GM12878 (cell line): ENCODE data around the gene SPHK2. TPM values are rescaled to one million over a fixed set of nuclear protein-coding genes. Genes with fewer than 3 reads are reported as not detected.

ENCODE experiments used
- BMI1 ChIP-seq: fragments of 450-650 bp; IDR thresholded peaks from 2 replicates; pipeline ENCODE4 v1.6.1; 2016; ENCODE audit warnings: mild to moderate bottlenecking, moderate library complexity, borderline replicate concordance
- CREB1 ChIP-seq: IDR thresholded peaks from 2 replicates; pipeline ENCODE4 v1.6.1; 2012; ENCODE audit warnings: low read depth, mild to moderate bottlenecking, inconsistent platforms
- CREM ChIP-seq: IDR thresholded peaks from 2 replicates; pipeline ENCODE4 v1.6.1; 2014; ENCODE audit warnings: antibody characterized with exemption, low read depth
- DPF2 ChIP-seq: fragments of 450-650 bp; IDR thresholded peaks from 2 replicates; pipeline ENCODE4 v1.6.1; 2017; ENCODE audit warnings: mild to moderate bottlenecking
- GABPA ChIP-seq: IDR thresholded peaks from 2 replicates; pipeline ENCODE4 v1.6.1; 2014; ENCODE audit warnings: antibody characterized with exemption, low read depth, mild to moderate bottlenecking, inconsistent platforms
- HCFC1 ChIP-seq: fragments of 150-350 bp; IDR thresholded peaks from 2 replicates; pipeline ENCODE4 v1.6.1; 2014; ENCODE audit warnings: low read length
- HDAC6 ChIP-seq: fragments of 200-600 bp; sonication (generic); IDR thresholded peaks from one replicate; pipeline ENCODE4 v1.8.0; 2017; ENCODE audit warnings: antibody characterized with exemption; ENCODE audit not compliant: unreplicated experiment
- KAT2A ChIP-seq: conservative IDR thresholded peaks from 2 replicates; pipeline ENCODE4 v1.6.1; 2011; ENCODE audit warnings: low read depth, low read length; ENCODE audit not compliant: control insufficient read depth
- LARP7 ChIP-seq: fragments of 450-650 bp; IDR thresholded peaks from 2 replicates; pipeline ENCODE4 v1.6.1; 2017; ENCODE audit warnings: mild to moderate bottlenecking
- MYB ChIP-seq: fragments of 150-350 bp; IDR thresholded peaks from 2 replicates; pipeline ENCODE4 v1.6.1; 2014; ENCODE audit warnings: mild to moderate bottlenecking, low read depth, low read length, borderline replicate concordance
- NBN ChIP-seq: fragments of 450-650 bp; IDR thresholded peaks from 2 replicates; pipeline ENCODE4 v1.6.1; 2016
- NFIC ChIP-seq: IDR thresholded peaks from 2 replicates; pipeline ENCODE4 v1.6.1; 2012; ENCODE audit warnings: low read depth, mild to moderate bottlenecking, inconsistent platforms, low read length, moderate library complexity
- NR2C1 ChIP-seq: fragments of 450-650 bp; IDR thresholded peaks from 2 replicates; pipeline ENCODE4 v1.6.1; 2017; ENCODE audit warnings: antibody characterized with exemption, mild to moderate bottlenecking, moderate library complexity
- NRF1 ChIP-seq: conservative IDR thresholded peaks from 2 replicates; pipeline ENCODE4 v1.6.1; 2011; ENCODE audit warnings: mild to moderate bottlenecking, low read depth, low read length, improper control_type of control experiment
- RAD21 ChIP-seq: IDR thresholded peaks from 2 replicates; pipeline ENCODE4 v1.6.1; 2011; ENCODE audit warnings: mild to moderate bottlenecking, low read depth, low read length, moderate library complexity; ENCODE audit not compliant: insufficient read depth
- RFX5 ChIP-seq: IDR thresholded peaks from 2 replicates; pipeline ENCODE4 v1.6.1; 2011; ENCODE audit warnings: low read depth, low read length, improper control_type of control experiment
- SMARCA5 ChIP-seq: fragments of 450-650 bp; IDR thresholded peaks from 2 replicates; pipeline ENCODE4 v1.6.1; 2017; ENCODE audit warnings: mild to moderate bottlenecking
- SP1 ChIP-seq: IDR thresholded peaks from one replicate; pipeline ENCODE4 v1.6.1; 2011; ENCODE audit warnings: low read depth, low read length
- TAF1 ChIP-seq: IDR thresholded peaks from 2 replicates; pipeline ENCODE4 v1.6.1; 2011; ENCODE audit warnings: mild to moderate bottlenecking, low read depth, low read length, borderline replicate concordance
- TCF12 ChIP-seq: IDR thresholded peaks from 2 replicates; pipeline ENCODE4 v1.6.1; 2011; ENCODE audit warnings: low read depth, mild to moderate bottlenecking, low read length
- ZBED1 ChIP-seq: IDR thresholded peaks from 2 replicates; pipeline ENCODE4 v1.6.1; 2016; ENCODE audit warnings: borderline replicate concordance
- ZNF274 ChIP-seq: IDR thresholded peaks from one replicate; pipeline ENCODE4 v1.8.0; 2011; ENCODE audit not compliant: insufficient read length, insufficient read depth
- polyA plus RNA-seq, 11 experiments: library from polyadenylated mRNA; depleted of rRNA in 4 of 11; unstranded in 6 of 11; stranded (reverse) in 5 of 11; fragments of >200 nt; fragmentation: Nextera tagmentation in 4 of 11; fragmentation: Illumina TruSeq in 1 of 11; extraction: Ambion mirVana in 4 of 11; extraction: Trizol in 1 of 11; gene quantifications; 1 replicate in 1 of 11; 2 replicates in 10 of 11; pipeline versions ENCODE4 v1.2.1 to v1.2.3, GENCODE V29; 2011 to 2016; ENCODE audit warnings: inconsistent platforms in 2 of 11, missing spikeins in 2 of 11, low read depth in 1 of 11
- total RNA-seq, 4 experiments: library from RNA; depleted of rRNA in 3 of 4; stranded (reverse); fragments of >200 nt in 3 of 4; fragmentation: Illumina TruSeq in 1 of 4; extraction: Trizol in 1 of 4; gene quantifications; 2 replicates each; pipeline versions ENCODE4 v1.2.1 to v1.2.3, GENCODE V29; 2013 to 2021
- TF ChIP-seq, protein P1 (sequence below): IDR thresholded peaks from 2 replicates; pipeline ENCODE4 v1.6.1; 2012; ENCODE audit warnings: low read depth, low read length, improper control_type of control experiment
- TF ChIP-seq, protein P2 (sequence below): fragments of 450-650 bp; IDR thresholded peaks from 2 replicates; pipeline ENCODE4 v1.6.1; 2016; ENCODE audit warnings: mild to moderate bottlenecking
- TF ChIP-seq, protein P3 (sequence below): fragments of 450-650 bp; IDR thresholded peaks from 2 replicates; pipeline ENCODE4 v1.6.1; 2014; ENCODE audit warnings: mild to moderate bottlenecking
- TF ChIP-seq, protein P4 (sequence below): IDR thresholded peaks from 2 replicates; pipeline ENCODE4 v1.6.1; 2011; ENCODE audit warnings: low read depth, mild to moderate bottlenecking, low read length, moderate library complexity, borderline replicate concordance; ENCODE audit errors: extremely low read depth
- TF ChIP-seq, protein P5 (sequence below): IDR thresholded peaks from 2 replicates; pipeline ENCODE4 v1.6.1; 2012; ENCODE audit warnings: low read depth, low read length, improper control_type of control experiment
- TF ChIP-seq, protein P6 (sequence below): fragments of 450-650 bp; IDR thresholded peaks from 2 replicates; pipeline ENCODE4 v1.6.1; 2016; ENCODE audit warnings: mild to moderate bottlenecking

Gene SPHK2
- total and polyA plus RNA-seq, 10 of the 15 experiments (the other 5 are each of a cell fraction or from before 2014, with no cell fraction given), result 0.37 to 40.5 (median 11.2) TPM

DNA sequence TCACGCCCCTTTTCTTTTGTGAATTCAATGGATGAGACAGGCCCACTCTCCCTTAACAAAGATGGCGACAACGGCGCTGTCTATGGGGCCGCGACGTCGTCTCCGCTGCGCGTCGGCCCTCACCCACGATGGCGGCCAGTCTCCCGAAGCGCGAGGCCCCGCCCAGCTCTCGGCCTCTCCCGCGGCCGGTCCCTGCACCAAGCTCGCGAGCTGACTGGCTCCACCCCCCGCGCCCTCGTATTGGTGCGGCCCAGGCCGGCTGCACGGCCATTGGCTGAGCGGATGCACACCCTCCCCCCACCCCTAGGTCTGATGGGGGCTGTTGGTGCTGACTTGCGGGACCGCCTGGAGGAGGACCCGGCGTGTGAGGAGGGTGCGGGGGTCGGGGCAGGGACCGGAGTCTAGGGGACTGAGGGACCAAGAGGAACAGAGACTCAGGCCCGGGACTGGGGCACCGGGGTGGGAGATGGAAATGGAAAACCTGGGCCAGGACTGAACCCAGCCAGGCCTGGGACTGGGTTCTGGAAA is 4.8 kb downstream of the SPHK2 start (continued):
- TF ChIP-seq, protein P1, sequence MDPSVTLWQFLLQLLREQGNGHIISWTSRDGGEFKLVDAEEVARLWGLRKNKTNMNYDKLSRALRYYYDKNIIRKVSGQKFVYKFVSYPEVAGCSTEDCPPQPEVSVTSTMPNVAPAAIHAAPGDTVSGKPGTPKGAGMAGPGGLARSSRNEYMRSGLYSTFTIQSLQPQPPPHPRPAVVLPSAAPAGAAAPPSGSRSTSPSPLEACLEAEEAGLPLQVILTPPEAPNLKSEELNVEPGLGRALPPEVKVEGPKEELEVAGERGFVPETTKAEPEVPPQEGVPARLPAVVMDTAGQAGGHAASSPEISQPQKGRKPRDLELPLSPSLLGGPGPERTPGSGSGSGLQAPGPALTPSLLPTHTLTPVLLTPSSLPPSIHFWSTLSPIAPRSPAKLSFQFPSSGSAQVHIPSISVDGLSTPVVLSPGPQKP, result 0 out of 2 replicates have a peak, but pooled peaks have one; percentile 25
- TF ChIP-seq GABPA (no peak), SP1 (peak; percentile 87), ZNF274 (no peak), TAF1 (peak; percentile 39; the same call in 1 of the 2 replicates), NBN (no peak; the same call in 1 of the 2 replicates), ZBED1 (no peak), NRF1 (no peak), LARP7 (0 out of 2 replicates have a peak, but pooled peaks have one; percentile 9), RAD21 (no peak), TCF12 (0 out of 2 replicates have a peak, but pooled peaks have one; percentile 4), NFIC (no peak), DPF2 (0 out of 2 replicates have a peak, but pooled peaks have one; percentile 7), CREM (peak; percentile 91), RFX5 (peak; percentile 62; the same call in 1 of the 2 replicates), HDAC6 (no peak), KAT2A (no peak), CREB1 (peak; percentile 92), NR2C1 (peak; percentile 85), SMARCA5 (no peak), HCFC1 (peak; percentile 84), MYB (no peak), BMI1 (no peak)
- TF ChIP-seq, protein P2, sequence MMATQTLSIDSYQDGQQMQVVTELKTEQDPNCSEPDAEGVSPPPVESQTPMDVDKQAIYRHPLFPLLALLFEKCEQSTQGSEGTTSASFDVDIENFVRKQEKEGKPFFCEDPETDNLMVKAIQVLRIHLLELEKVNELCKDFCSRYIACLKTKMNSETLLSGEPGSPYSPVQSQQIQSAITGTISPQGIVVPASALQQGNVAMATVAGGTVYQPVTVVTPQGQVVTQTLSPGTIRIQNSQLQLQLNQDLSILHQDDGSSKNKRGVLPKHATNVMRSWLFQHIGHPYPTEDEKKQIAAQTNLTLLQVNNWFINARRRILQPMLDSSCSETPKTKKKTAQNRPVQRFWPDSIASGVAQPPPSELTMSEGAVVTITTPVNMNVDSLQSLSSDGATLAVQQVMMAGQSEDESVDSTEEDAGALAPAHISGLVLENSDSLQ, result peak; percentile 52; the same call in 1 of the 2 replicates
- TF ChIP-seq, protein P3, sequence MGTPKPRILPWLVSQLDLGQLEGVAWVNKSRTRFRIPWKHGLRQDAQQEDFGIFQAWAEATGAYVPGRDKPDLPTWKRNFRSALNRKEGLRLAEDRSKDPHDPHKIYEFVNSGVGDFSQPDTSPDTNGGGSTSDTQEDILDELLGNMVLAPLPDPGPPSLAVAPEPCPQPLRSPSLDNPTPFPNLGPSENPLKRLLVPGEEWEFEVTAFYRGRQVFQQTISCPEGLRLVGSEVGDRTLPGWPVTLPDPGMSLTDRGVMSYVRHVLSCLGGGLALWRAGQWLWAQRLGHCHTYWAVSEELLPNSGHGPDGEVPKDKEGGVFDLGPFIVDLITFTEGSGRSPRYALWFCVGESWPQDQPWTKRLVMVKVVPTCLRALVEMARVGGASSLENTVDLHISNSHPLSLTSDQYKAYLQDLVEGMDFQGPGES, result peak; percentile 37; the same call in 1 of the 2 replicates
- TF ChIP-seq, protein P4, sequence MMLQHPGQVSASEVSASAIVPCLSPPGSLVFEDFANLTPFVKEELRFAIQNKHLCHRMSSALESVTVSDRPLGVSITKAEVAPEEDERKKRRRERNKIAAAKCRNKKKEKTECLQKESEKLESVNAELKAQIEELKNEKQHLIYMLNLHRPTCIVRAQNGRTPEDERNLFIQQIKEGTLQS, result no peak
- TF ChIP-seq, protein P5, sequence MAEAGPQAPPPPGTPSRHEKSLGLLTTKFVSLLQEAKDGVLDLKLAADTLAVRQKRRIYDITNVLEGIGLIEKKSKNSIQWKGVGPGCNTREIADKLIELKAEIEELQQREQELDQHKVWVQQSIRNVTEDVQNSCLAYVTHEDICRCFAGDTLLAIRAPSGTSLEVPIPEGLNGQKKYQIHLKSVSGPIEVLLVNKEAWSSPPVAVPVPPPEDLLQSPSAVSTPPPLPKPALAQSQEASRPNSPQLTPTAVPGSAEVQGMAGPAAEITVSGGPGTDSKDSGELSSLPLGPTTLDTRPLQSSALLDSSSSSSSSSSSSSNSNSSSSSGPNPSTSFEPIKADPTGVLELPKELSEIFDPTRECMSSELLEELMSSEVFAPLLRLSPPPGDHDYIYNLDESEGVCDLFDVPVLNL, result peak; percentile 25; the same call in 1 of the 2 replicates
- TF ChIP-seq, protein P6, sequence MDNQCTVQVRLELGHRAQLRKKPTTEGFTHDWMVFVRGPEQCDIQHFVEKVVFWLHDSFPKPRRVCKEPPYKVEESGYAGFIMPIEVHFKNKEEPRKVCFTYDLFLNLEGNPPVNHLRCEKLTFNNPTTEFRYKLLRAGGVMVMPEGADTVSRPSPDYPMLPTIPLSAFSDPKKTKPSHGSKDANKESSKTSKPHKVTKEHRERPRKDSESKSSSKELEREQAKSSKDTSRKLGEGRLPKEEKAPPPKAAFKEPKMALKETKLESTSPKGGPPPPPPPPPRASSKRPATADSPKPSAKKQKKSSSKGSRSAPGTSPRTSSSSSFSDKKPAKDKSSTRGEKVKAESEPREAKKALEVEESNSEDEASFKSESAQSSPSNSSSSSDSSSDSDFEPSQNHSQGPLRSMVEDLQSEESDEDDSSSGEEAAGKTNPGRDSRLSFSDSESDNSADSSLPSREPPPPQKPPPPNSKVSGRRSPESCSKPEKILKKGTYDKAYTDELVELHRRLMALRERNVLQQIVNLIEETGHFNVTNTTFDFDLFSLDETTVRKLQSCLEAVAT, result no peak
